Epithelial cell of alveolus of lung (primary cell): ENCODE measurements around the gene NXNL1. TPM values are rescaled to one million over a fixed set of nuclear protein-coding genes. Genes with fewer than 3 reads are reported as not detected.

ENCODE experiments used
- total RNA-seq: library from RNA; depleted of rRNA; stranded (reverse); fragments of >200 nt; gene quantifications from 2 replicates; pipeline ENCODE4 v1.2.1, GENCODE V29; 2015

Gene NXNL1
- not detected in 2 replicates for total RNA-seq

DNA sequence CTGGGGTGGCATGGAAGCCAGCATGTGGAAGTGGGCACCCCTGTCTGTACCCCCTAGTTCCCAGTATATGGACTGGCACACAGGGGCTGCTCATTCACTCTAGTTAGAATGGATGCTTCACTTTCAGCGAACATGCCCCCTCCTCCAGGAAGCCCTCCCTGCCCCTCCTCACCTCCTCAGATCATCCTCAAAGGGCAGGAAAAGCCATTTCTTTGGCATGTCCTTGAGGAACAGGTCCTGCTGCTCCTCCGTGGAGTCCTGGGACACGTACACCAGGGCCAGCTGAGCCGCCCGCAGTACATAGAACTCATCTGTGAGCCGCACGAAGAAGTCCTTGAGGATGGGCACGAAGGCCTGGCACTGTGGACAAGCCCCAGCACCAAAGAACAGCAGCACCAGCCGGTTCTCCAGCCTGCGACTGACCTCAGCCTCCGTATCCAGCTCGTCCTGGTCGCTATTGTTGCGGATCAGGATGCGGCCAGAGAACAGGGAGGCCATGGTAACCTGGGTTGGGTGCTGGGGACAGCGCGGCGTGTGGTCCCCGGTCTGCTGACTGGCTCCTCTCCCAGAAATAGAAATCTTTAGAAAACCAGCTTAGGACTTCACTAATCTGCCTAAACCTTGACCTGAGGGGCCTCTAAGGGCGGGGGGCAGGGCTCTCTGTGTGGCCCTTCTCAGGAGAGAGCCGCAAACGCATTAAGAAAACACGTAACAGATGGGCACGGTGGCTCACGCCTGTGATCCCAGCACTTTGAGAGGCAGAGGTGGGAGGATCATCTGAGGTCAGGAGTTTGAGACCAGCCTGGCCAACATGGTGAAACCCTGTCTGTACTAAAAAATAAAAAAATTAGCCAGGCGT is at the start of gene NXNL1:
NXNL1 (minus strand) TSS at position 555 of the 859 bp plus-strand sequence; CDS start at position 498, 57 bp downstream.

DNA sequence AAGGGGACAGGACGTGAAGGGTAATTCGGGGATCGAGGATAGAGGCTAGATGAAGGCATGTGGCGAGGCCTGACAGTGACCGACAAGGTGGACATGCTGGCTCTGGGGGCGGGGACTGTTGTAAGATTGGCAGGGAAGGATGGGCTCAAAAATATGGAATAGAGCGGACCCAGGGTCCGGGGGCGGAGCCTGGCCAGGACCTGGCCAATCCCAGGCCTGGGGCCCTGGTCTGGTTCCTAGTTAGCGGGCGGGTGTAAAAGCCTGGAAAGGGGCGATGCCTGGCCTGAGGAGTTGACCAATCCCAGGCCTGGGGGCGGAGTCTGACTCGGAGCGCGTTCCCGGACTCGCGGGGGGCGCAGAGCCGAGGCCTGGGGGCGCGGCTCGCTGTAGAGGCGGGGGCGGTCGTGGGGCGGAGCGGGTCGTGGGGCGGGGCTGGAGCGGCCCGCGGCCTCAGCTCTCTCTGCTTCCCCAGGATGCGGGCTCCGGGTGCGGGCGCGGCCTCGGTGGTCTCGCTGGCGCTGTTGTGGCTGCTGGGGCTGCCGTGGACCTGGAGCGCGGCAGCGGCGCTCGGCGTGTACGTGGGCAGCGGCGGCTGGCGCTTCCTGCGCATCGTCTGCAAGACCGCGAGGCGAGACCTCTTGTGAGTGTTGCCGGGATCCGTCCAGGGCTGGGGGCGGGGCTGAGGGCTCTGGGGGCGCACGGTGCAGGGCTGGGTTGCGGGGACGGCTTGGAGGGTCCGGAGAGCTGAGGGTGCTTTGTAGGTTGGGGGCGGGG is 9.5 kb upstream of the NXNL1 start, which contains the start of gene SLC27A1:
SLC27A1 (plus strand) TSS at position 457 of the 774 bp plus-strand sequence; CDS start at position 474, 17 bp downstream.

GRCh38 chr19:17448131-17448967 is 12.4 kb downstream of the NXNL1 start, which contains the start of gene TMEM221:
TMEM221 (minus strand) TSS chr19:17448668; CDS start chr19:17448462, 206 bp downstream.

GRCh38 chr19:17419621-17420474 is 40.9 kb downstream of the NXNL1 start, which contains the start of gene MVB12A:
MVB12A (plus strand) TSS chr19:17420047; CDS start chr19:17420136, 89 bp downstream.

Other genes with a start within 250 kb of the NXNL1 start
- 28.7 and 43.4 TPM in 2 replicates for gene USE1, start 245.6 kb downstream of the NXNL1 start, total RNA-seq
- 20.2 and 28.4 TPM in 2 replicates for gene OCEL1, start 234.7 kb downstream of the NXNL1 start, total RNA-seq
- 76.9 and 86.4 TPM in 2 replicates for gene NR2F6, start 215.0 kb downstream of the NXNL1 start, total RNA-seq
- gene USHBP1, start 196.2 kb downstream of the NXNL1 start, total RNA-seq, result 0.26 TPM in 1 of 2 replicates, not detected in the other
- gene BABAM1, start 193.5 kb downstream of the NXNL1 start, total RNA-seq, result 70.1 and 93.5 TPM in 2 replicates
- gene ANKLE1, start 179.0 kb downstream of the NXNL1 start, total RNA-seq, result 0.39 and 0.96 TPM in 2 replicates
- 16.2 and 40.7 TPM in 2 replicates for gene ABHD8, start 157.5 kb downstream of the NXNL1 start, total RNA-seq
- gene MRPL34, start 155.1 kb downstream of the NXNL1 start, total RNA-seq, result 48.2 and 57.6 TPM in 2 replicates
- gene DDA1, start 151.4 kb downstream of the NXNL1 start, total RNA-seq, result 18.8 and 22.9 TPM in 2 replicates
- 4.3 and 5.6 TPM in 2 replicates for gene ANO8, start 126.1 kb downstream of the NXNL1 start, total RNA-seq
- gene GTPBP3, start 123.4 kb downstream of the NXNL1 start, total RNA-seq, result 11.2 and 18.1 TPM in 2 replicates
- 1.3 TPM in 1 of 2 replicates, not detected in the other for gene PLVAP, start 83.6 kb downstream of the NXNL1 start, total RNA-seq
- gene CCDC194, start 66.7 kb downstream of the NXNL1 start, total RNA-seq, result not detected in 2 replicates
- 2.8 and 6.7 TPM in 2 replicates for gene BST2, start 55.3 kb downstream of the NXNL1 start, total RNA-seq
- gene MVB12A, start 40.9 kb downstream of the NXNL1 start, total RNA-seq, result 91.5 and 97.4 TPM in 2 replicates
- gene TMEM221, start 12.3 kb downstream of the NXNL1 start, total RNA-seq, result 0.13 and 0.64 TPM in 2 replicates
- gene SLC27A1, start 9.6 kb upstream of the NXNL1 start, total RNA-seq, result 10.5 and 25.4 TPM in 2 replicates
- gene PGLS, start 50.7 kb upstream of the NXNL1 start, total RNA-seq, result 97.4 and 107 TPM in 2 replicates
- 89.3 and 209 TPM in 2 replicates for gene COLGALT1, start 94.7 kb upstream of the NXNL1 start, total RNA-seq
- 0.08 and 2.5 TPM in 2 replicates for gene UNC13A, start 227.4 kb upstream of the NXNL1 start, total RNA-seq